PFSK-1 (cell line): ENCODE measurements around the gene IL5.

Source experiments
- FOXP2 ChIP-seq: optimal IDR thresholded peaks from 2 replicates; pipeline ENCODE3; 2011; ENCODE audit warnings: borderline replicate concordance, control low read depth, inconsistent platforms; ENCODE audit not compliant: insufficient read depth; ENCODE audit errors: extremely low read length, extremely low read depth
- POLR2AphosphoS5 ChIP-seq: IDR thresholded peaks from 2 replicates; pipeline ENCODE4 v1.6.1; 2012; ENCODE audit warnings: low read depth, mild to moderate bottlenecking, control low read depth, low read length, moderate library complexity
- SIN3A ChIP-seq: IDR thresholded peaks from 2 replicates; pipeline ENCODE4 v1.6.1; 2012; ENCODE audit warnings: mild to moderate bottlenecking, low read length, moderate library complexity, borderline replicate concordance; ENCODE audit not compliant: insufficient read depth
- TAF1 ChIP-seq: IDR thresholded peaks from 2 replicates; pipeline ENCODE4 v1.6.1; 2012; ENCODE audit warnings: low read length, control low read depth, borderline replicate concordance; ENCODE audit not compliant: insufficient read depth
- TF ChIP-seq, protein P1 (sequence below), 2 experiments: IDR thresholded peaks; 2 replicates each; pipeline versions ENCODE4 v1.6.1 to v1.8.0; 2011 to 2012; ENCODE audit warnings: low read depth in 2 of 2, low read length in 2 of 2, control low read depth in 1 of 2, inconsistent platforms in 1 of 2, mild to moderate bottlenecking in 1 of 2, moderate library complexity in 1 of 2; ENCODE audit not compliant: insufficient read depth in 1 of 2

The IL5 gene

DNA sequence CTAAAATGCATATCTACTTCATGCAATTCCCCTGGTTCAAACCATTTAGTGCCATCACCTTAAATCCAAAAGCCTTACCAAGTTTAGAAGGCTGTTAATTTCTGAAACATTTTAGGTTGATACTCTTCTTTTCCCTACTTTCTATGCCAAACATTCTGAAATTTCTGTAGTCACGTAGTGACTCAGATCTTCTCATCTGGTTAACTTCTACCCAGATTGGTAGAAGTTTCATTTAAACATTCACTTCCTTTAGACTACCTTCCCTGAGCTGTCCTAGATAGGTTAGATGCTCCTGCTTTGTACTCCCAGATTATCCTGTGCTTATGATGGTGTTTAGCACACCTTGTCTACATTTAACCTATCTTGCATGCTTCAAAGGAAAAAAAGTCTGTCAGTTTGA lies 23.3 kb upstream of the IL5 start:
- TF ChIP-seq, protein P1, sequence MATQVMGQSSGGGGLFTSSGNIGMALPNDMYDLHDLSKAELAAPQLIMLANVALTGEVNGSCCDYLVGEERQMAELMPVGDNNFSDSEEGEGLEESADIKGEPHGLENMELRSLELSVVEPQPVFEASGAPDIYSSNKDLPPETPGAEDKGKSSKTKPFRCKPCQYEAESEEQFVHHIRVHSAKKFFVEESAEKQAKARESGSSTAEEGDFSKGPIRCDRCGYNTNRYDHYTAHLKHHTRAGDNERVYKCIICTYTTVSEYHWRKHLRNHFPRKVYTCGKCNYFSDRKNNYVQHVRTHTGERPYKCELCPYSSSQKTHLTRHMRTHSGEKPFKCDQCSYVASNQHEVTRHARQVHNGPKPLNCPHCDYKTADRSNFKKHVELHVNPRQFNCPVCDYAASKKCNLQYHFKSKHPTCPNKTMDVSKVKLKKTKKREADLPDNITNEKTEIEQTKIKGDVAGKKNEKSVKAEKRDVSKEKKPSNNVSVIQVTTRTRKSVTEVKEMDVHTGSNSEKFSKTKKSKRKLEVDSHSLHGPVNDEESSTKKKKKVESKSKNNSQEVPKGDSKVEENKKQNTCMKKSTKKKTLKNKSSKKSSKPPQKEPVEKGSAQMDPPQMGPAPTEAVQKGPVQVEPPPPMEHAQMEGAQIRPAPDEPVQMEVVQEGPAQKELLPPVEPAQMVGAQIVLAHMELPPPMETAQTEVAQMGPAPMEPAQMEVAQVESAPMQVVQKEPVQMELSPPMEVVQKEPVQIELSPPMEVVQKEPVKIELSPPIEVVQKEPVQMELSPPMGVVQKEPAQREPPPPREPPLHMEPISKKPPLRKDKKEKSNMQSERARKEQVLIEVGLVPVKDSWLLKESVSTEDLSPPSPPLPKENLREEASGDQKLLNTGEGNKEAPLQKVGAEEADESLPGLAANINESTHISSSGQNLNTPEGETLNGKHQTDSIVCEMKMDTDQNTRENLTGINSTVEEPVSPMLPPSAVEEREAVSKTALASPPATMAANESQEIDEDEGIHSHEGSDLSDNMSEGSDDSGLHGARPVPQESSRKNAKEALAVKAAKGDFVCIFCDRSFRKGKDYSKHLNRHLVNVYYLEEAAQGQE (IDR thresholded peaks at IDR 0.05; ENCODE audit: insufficient read depth in 1 of 2, low read depth in 2 of 2, low read length in 2 of 2): no peak
- TF ChIP-seq TAF1 (no peak), POLR2AphosphoS5 (no peak), FOXP2 (no peak), SIN3A (no peak)

GRCh38 chr5:132561601-132562000 lies 18.3 kb upstream of the IL5 start:
- no peak for TF ChIP-seq FOXP2
- TF ChIP-seq, protein P1 (IDR thresholded peaks at IDR 0.05; ENCODE audit: insufficient read depth in 1 of 2, low read depth in 2 of 2, low read length in 2 of 2): no peak

- TF ChIP-seq TAF1 (no peak), POLR2AphosphoS5 (no peak), FOXP2 (no peak), SIN3A (no peak)
- TF ChIP-seq, protein P1 (IDR thresholded peaks at IDR 0.05; ENCODE audit: insufficient read depth in 1 of 2, low read depth in 2 of 2, low read length in 2 of 2): no peak
Observed at GRCh38 chr5:132559383-132560060, 16.2 kb upstream of the IL5 start.

DNA sequence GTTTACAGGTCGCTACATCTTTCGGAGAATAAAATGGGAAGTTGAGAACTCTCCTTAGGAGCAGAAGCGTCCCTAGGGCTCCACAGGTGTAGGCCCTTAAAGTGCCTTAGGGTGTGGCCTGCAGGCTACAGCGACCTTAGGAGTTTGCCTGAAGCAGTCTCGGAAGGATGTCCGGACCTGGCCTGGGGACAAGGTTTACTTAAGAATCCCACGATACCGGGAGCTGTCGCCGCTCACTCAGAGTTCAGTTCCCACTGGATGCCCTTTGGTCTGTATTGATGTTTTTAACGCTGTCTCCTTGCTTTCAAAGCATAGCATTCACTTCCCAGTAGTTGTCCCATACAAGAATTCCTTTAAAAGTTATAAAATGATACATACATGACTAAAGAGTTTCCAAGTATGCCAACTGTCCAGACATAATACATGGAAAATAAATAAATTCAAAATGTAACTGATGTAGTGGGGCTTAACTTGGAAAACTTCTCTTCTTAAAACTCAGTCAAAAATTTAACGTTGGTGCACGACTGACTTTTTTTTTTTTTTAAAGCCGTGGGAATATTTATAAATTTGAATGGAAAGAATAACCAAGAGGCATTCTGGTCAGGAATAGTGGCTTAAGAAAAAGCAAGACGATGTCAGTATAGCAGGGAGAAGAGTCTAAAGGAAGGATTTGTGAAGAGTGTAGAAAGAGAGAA lies 14.3 kb upstream of the IL5 start:
- TF ChIP-seq, protein P1 (IDR thresholded peaks at IDR 0.05; ENCODE audit: insufficient read depth in 1 of 2, low read depth in 2 of 2, low read length in 2 of 2): no peak
- TF ChIP-seq POLR2AphosphoS5 (no peak), TAF1 (no peak), SIN3A (no peak), FOXP2 (no peak)
